T-cell (primary cell): ENCODE results near the gene RUSC1. TPM values are rescaled to one million over a fixed set of nuclear protein-coding genes. Genes with fewer than 3 reads are reported as not detected.

ENCODE experiments used
- ATAC-seq, 4 experiments: fragments of 200-7000 bp in 3 of 4; fragments of 150-1000 bp in 1 of 4; cut with Tn5 transposase; replicated peaks in 1 of 4; 1 replicate in 3 of 4; 2 replicates in 1 of 4; pipeline ENCODE4 v1.10.0; 2021; ENCODE audit warnings: moderate library complexity in 3 of 4, mild to moderate bottlenecking in 2 of 4, moderate number of reproducible peaks in 1 of 4
- CTCF ChIA-PET, 2 donors: fragments of 300-600 bp; sonication (Branson Sonifier 250); formaldehyde crosslinking; loops; one replicate each; lab custom pipeline; 2022; ENCODE audit warnings: antibody characterized with exemption in 2 of 2; lab: Charles Lee
- POLR2A ChIA-PET, 2 donors: fragments of 300-600 bp; sonication (Branson Sonifier 250); formaldehyde crosslinking; loops; one replicate each; lab custom pipeline; 2022; ENCODE audit warnings: antibody characterized with exemption in 2 of 2; lab: Charles Lee
- DNase-seq, 35 experiments: peaks; one replicate each; pipeline versions ENCODE4 v3.0.0 to v3.0.0-alpha.2; 2013 to 2023
- H3K27ac ChIP-seq: one replicate; pipeline ENCODE4 v1.5.1; 2013; ENCODE audit warnings: low read length
- H3K27me3 ChIP-seq, 2 experiments: replicated peaks in 1 of 2; 1 replicate in 1 of 2; 2 replicates in 1 of 2; pipeline versions ENCODE4 v1.6.1 to v1.7.0; 2013; ENCODE audit warnings: low read length in 1 of 2, mixed read lengths in 1 of 2; ENCODE audit not compliant: control insufficient read depth in 2 of 2, insufficient read depth in 2 of 2; ENCODE audit errors: extremely low read depth in 1 of 2
- H3K36me3 ChIP-seq, 2 donors: 1 replicate in 1 of 2; 2 replicates in 1 of 2; pipeline versions ENCODE4 v1.6.1 to v1.7.0; 2013; ENCODE audit warnings: low read length in 1 of 2; ENCODE audit not compliant: control insufficient read depth in 2 of 2, insufficient read depth in 1 of 2; ENCODE audit errors: extremely low read depth in 1 of 2
- H3K4me1 ChIP-seq, 2 experiments: 1 replicate in 1 of 2; 2 replicates in 1 of 2; pipeline versions ENCODE4 v1.6.1 to v1.7.0; 2013; ENCODE audit warnings: low read length in 2 of 2, mixed read lengths in 1 of 2; ENCODE audit not compliant: insufficient read depth in 2 of 2, control insufficient read depth in 1 of 2; ENCODE audit errors: extremely low read depth in 1 of 2
- H3K4me3 ChIP-seq, 2 donors: 1 replicate in 1 of 2; 2 replicates in 1 of 2; pipeline versions ENCODE4 v1.5.1 to v1.7.0; 2013; ENCODE audit warnings: mild to moderate bottlenecking in 2 of 2, low read length in 1 of 2, moderate library complexity in 1 of 2; ENCODE audit not compliant: control insufficient read depth in 1 of 2; ENCODE audit errors: extremely low read depth in 1 of 2
- H3K9me3 ChIP-seq: 2 replicates; pipeline ENCODE4 v1.7.0; 2013
- H3K27ac Mint-ChIP-seq, 2 donors: one replicate each; pipeline ENCODE4 v1.8.0; 2020 to 2021; ENCODE audit warnings: mild to moderate bottlenecking in 2 of 2, mixed read lengths in 2 of 2
- H3K27me3 Mint-ChIP-seq, 2 donors: one replicate each; pipeline ENCODE4 v1.8.0; 2021 to 2022; ENCODE audit warnings: mixed read lengths in 2 of 2
- H3K36me3 Mint-ChIP-seq: one replicate; pipeline ENCODE4 v1.8.0; 2021; ENCODE audit warnings: mixed read lengths
- H3K4me1 Mint-ChIP-seq, 3 donors: one replicate each; pipeline ENCODE4 v1.8.0; 2020 to 2022; ENCODE audit warnings: mixed read lengths in 3 of 3, mild to moderate bottlenecking in 1 of 3
- H3K4me3 Mint-ChIP-seq, 3 donors: one replicate each; pipeline ENCODE4 v1.8.0; 2020 to 2022; ENCODE audit warnings: mild to moderate bottlenecking in 3 of 3, mixed read lengths in 3 of 3, moderate library complexity in 3 of 3
- H3K9me3 Mint-ChIP-seq, 3 donors: one replicate each; pipeline ENCODE4 v1.8.0; 2020 to 2022; ENCODE audit warnings: mixed read lengths in 3 of 3
- WGBS: methylation state at CpG from one replicate; pipeline ENCODE4 v1.1.5; 2013; ENCODE audit warnings: missing lambda C conversion rate; ENCODE audit not compliant: insufficient coverage; 5-methylcytosine and 5-hydroxymethylcytosine counted together
- total RNA-seq, 35 experiments: library from RNA in 6 of 35; stranded (reverse) in 6 of 35; fragments of 120-200 nt in 1 of 35; gene quantifications; one replicate each; pipeline versions ENCODE4 v1.2.1 to v1.2.4 and lab custom pipeline; 2013 to 2026

RUSC1 gene
- total RNA-seq, 5 donors from 2014 or later (not counting 1 experiment from before 2014, with no cell fraction given): 14.4 to 25.2 (median 22.9) TPM

DNA sequence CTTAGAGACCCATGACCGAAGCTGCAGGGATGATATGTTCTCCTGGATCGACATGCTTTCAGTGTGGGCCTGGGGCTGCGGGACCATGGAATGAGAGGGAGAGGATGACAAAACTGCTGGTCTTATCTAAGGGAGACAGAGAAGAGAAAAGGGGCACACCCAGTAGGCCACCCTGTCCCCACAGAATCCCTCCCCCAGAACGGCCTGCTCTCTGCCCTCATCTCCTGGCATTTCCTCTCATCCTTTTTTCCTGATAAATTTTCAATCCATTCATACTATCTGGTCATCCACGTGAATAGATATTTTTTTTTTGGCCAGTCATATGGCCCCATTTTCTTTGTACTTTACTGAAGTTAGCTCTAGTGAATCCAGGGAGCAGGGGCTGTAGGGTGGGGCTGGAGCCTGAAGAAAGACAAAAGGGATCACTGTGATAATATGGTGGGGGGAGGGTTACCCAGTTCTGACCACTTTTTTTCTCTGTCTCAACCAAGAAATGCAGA lies 19.3 kb upstream of the RUSC1 start, which contains the start of gene PKLR:
PKLR (minus strand) TSS at position 97 of the 500 bp plus-strand sequence; CDS start at position 54, 43 bp downstream.
- CTCF ChIA-PET: no interaction called here
- no peaks in the 10 kb centered on the region for H3K9me3 ChIP-seq
- Mint-ChIP-seq H3K4me1 (no peaks in the 10 kb centered on the region), H3K27me3 (peaks cover 11 to 14% of the 10 kb centered on the region in 2 donors), H3K36me3 (no peaks in the 10 kb centered on the region), H3K4me3 (no peak within 1 kb of the TSS), H3K27ac (no peak within 1 kb of the TSS), H3K9me3 (no peaks in the 10 kb centered on the region)
- DNase-seq (no peak), ATAC-seq (no peak)
- H3K4me3 ChIP-seq: no peak within 1 kb of the TSS
- no peak within 1 kb of the TSS for H3K27ac ChIP-seq
- H3K4me1 ChIP-seq: no peaks in the 10 kb centered on the region
- POLR2A ChIA-PET: interaction anchor here in 1 of 2 donors (0.6 kb wide), 1 partner anchor 33 kb away, joined by 3 read pairs; no protein-coding TSS in a partner anchor
- WGBS: 80% methylated on average over 2 of the region's 5 CpGs
- no peaks in the 10 kb centered on the region for H3K36me3 ChIP-seq
- H3K27me3 ChIP-seq: peaks cover 2 to 5% of the 10 kb centered on the region in 2 experiments

- CTCF ChIA-PET: no interaction called here
Observed at GRCh38 chr1:155304558-155305063, 16.1 kb upstream of the RUSC1 start.

DNA sequence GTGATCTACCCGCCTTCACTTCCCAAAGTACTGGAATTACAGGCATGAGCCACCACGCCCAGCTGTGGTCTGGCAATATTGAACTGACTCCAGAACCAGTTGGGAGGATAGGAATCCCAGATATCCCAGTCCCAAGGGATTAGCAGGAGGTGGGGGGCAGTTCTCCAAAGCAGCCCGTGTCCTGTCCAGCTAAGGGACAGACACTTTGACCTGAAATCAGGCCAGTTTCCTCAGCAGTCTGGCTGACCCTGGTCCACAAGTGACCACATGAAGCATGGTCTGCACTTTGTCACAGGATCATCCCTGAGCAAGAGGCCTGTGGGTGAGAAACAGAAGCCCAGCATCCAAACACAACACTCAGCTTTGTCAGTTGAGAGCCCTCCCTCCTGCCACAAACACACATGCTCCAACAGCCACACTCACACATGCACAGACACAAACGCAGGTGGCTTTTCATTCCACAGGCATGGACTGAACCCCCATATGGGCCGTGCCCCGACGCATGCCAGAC lies 14.8 kb upstream of the RUSC1 start:
- H3K27ac ChIP-seq: no peak overlapping the region
- H3K9me3 ChIP-seq: no peaks in the 10 kb centered on the region
- Mint-ChIP-seq H3K36me3 (peaks cover 3% of the 10 kb centered on the region), H3K27me3 (no peaks in the 10 kb centered on the region), H3K27ac (peak overlapping the region in 1 of 2 donors; percentile 11), H3K4me1 (peaks cover 19 to 26% (median 25%) of the 10 kb centered on the region in 3 donors), H3K9me3 (no peaks in the 10 kb centered on the region), H3K4me3 (peak overlapping the region in 1 of 3 donors; percentile 9)
- peaks cover 5 to 26% of the 10 kb centered on the region in 2 experiments for H3K4me1 ChIP-seq
- DNase-seq (no peak), ATAC-seq (no peak)
- H3K27me3 ChIP-seq: peaks cover 0 to under 1% of the 10 kb centered on the region in 2 experiments
- WGBS: 80% methylated on average over 5 of the region's 7 CpGs
- ChIA-PET CTCF (interaction anchor here in 1 of 2 donors (0.6 to 1.6 kb wide), 2 partner anchors 8 to 55 kb away, joined by 3 to 7 read pairs; no protein-coding TSS in a partner anchor), POLR2A (no interaction called here)
- no peak overlapping the region for H3K4me3 ChIP-seq
- peaks cover 0 to 4% of the 10 kb centered on the region in 2 donors for H3K36me3 ChIP-seq

More at GRCh38 chr1:155304558-155305063, 16.1 kb upstream of the RUSC1 start:
- WGBS: 93% methylated on average over 6 of the region's 11 CpGs
- no peaks in the 10 kb centered on the region for H3K36me3 Mint-ChIP-seq
- H3K4me1 ChIP-seq: peaks cover 3 to 15% of the 10 kb centered on the region in 2 experiments
- H3K27ac ChIP-seq: no peak overlapping the region
- peaks cover 11 to 15% (median 13%) of the 10 kb centered on the region in 3 donors for H3K4me1 Mint-ChIP-seq
- H3K9me3 Mint-ChIP-seq: no peaks in the 10 kb centered on the region
- ATAC-seq: no peak
- POLR2A ChIA-PET: no interaction called here
- no peaks in the 10 kb centered on the region for H3K9me3 ChIP-seq
- no peaks in the 10 kb centered on the region for H3K27me3 Mint-ChIP-seq
- H3K4me3 Mint-ChIP-seq: no peak overlapping the region
- no peak overlapping the region for H3K27ac Mint-ChIP-seq
- no peak for DNase-seq
- no peaks in the 10 kb centered on the region for H3K36me3 ChIP-seq
- no peak overlapping the region for H3K4me3 ChIP-seq
- peaks cover 0 to 4% of the 10 kb centered on the region in 2 experiments for H3K27me3 ChIP-seq

DNA sequence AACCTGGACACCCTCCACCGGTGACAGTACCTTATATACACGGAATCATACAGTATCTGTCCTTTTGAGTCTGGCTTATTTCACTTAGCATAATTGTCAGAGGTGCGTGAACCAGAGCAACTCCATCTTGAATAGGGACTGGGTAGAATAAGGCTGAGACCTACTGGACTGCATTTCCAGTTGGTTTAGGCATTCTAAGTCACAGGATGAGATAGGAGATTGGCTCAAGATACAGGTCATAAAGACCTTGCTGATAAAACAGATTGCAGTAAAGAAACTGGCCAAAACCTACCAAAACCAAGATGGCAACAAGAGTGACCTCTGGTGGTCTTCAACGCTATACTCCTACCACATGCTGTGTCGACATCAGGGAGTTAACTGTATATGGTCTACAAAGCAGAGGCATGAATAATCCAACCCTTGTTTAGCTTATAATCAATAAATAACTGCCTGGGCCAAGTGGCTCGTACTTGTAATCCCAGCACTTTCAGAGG lies 13.4 kb upstream of the RUSC1 start:
- Histone ChIP-seq H3K9me3 (no peaks in the 10 kb centered on the region), H3K27ac (no peak overlapping the region), H3K4me3 (no peak overlapping the region), H3K4me1 (peaks cover 5 to 30% of the 10 kb centered on the region in 2 experiments), H3K27me3 (no peaks in the 10 kb centered on the region), H3K36me3 (peaks cover 0 to 7% of the 10 kb centered on the region in 2 donors)
- Mint-ChIP-seq H3K9me3 (no peaks in the 10 kb centered on the region), H3K27me3 (no peaks in the 10 kb centered on the region), H3K4me1 (peaks cover 25 to 31% (median 30%) of the 10 kb centered on the region in 3 donors), H3K27ac (peak overlapping the region; percentile 27 to 48), H3K4me3 (no peak overlapping the region), H3K36me3 (peaks cover 10% of the 10 kb centered on the region)
- DNase-seq (peak in 1 of 35 experiments; percentile 38), ATAC-seq (no peak)
- CTCF ChIA-PET: interaction anchor here (0.7 to 1.6 kb wide), 3 partner anchors 46 to 912 kb away, joined by 3 to 6 read pairs (median 4); no protein-coding TSS in a partner anchor
- POLR2A ChIA-PET: interaction anchor here in 1 of 2 donors (1.4 kb wide), 1 partner anchor 34 kb away, joined by 9 read pairs; the partner anchor contains the start of gene CLK2
- 100% methylated on average over 2 of the region's 6 CpGs for WGBS

GRCh38 chr1:155308493-155309422 lies 11.9 kb upstream of the RUSC1 start, which contains the start of gene FDPS:
TSS of gene FDPS (plus strand) at chr1:155308866. CDS start at chr1:155309790, 924 bp downstream.
- Mint-ChIP-seq H3K27ac (peak within 1 kb of the TSS; percentile 92 to 93), H3K9me3 (no peaks in the 10 kb centered on the region), H3K4me1 (peaks cover 30 to 32% (median 31%) of the 10 kb centered on the region in 3 donors), H3K4me3 (peak within 1 kb of the TSS; percentile 90 to 95 (median 92)), H3K27me3 (no peaks in the 10 kb centered on the region), H3K36me3 (peaks cover 17% of the 10 kb centered on the region)
- ATAC-seq: peak; percentile 98 to 100 (median 99)
- under 1% methylated on average over 41 of the region's 51 CpGs for WGBS
- no peaks in the 10 kb centered on the region for H3K9me3 ChIP-seq
- H3K4me1 ChIP-seq: peaks cover 5 to 30% of the 10 kb centered on the region in 2 experiments
- DNase-seq: peak; percentile 87 to 99 (median 97)
- ChIA-PET CTCF (interaction anchor here in 1 of 2 donors (0.6 to 1.3 kb wide), 6 partner anchors 15 to 181 kb away, joined by 3 to 7 read pairs (median 4); partner anchors contain the start of gene CLK2), POLR2A (interaction anchor here (0.5 to 1.4 kb wide), 6 partner anchors 15 to 1054 kb away, joined by 3 to 10 read pairs (median 5); partner anchors contain the start of gene CLK2 (in 1 of the 2))
- H3K4me3 ChIP-seq: peak within 1 kb of the TSS; percentile 89
- peaks cover 0 to 15% of the 10 kb centered on the region in 2 donors for H3K36me3 ChIP-seq
- H3K27ac ChIP-seq: peak within 1 kb of the TSS; percentile 98
- H3K27me3 ChIP-seq: no peaks in the 10 kb centered on the region
